Suprapubic skin (tissue), 3 donors: ENCODE measurements around the gene GFOD1.

Experiments
- CTCF ChIP-seq, 2 donors: fragments of 200-600 bp in 1 of 2; fragments of 450-650 bp in 1 of 2; sonication (generic) in 1 of 2; IDR thresholded peaks; one replicate each; pipeline ENCODE4 v1.5.1; 2016 to 2019; ENCODE audit warnings: antibody characterized with exemption in 2 of 2, mild to moderate bottlenecking in 1 of 2, moderate library complexity in 1 of 2
- POLR2A ChIP-seq, 2 donors: fragments of 450-650 bp; IDR thresholded peaks; one replicate each; pipeline ENCODE4 v1.6.1; 2017; ENCODE audit warnings: antibody characterized with exemption in 2 of 2, mild to moderate bottlenecking in 2 of 2, moderate library complexity in 2 of 2

GRCh38 chr6:13339863-13340630 is 147.4 kb downstream of the GFOD1 start:
- TF ChIP-seq CTCF (IDR thresholded peaks at IDR 0.05): no peak
- no peak for TF ChIP-seq POLR2A (IDR thresholded peaks at IDR 0.05)
